Central memory CD4-positive, alpha-beta T cell (primary cell): ENCODE results near the gene RAB3IL1.

Experiments used
- DNase-seq: peaks from one replicate; pipeline ENCODE4 v3.0.0; 2022

RAB3IL1 gene

DNA sequence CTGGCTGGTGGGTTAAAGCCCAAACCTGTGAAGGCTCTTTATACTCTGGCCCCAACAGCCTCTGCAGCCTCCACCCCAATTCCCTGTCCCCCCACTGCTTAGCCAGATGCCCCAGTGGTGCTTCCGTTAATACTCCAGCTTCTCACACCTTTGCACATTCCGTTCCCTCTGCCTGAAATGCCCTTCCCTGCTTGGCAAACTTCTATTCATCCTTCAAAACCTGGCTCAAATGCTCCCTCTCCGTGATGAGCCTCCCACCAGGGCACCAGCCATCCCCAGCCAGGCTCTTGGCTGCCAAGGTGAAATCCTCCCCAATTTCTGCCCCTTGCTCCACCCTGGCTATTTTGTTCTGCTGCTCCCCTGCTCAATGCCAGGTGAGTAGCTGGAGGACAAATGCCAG is 13.5 kb downstream of the RAB3IL1 start:
- no peak for DNase-seq

GRCh38 chr11:61902313-61902712 is 15.1 kb downstream of the RAB3IL1 start:
- DNase-seq: no peak

- no peak for DNase-seq
These were observed 16.0 kb downstream of the RAB3IL1 start for GRCh38 chr11:61901397-61901796.

DNA sequence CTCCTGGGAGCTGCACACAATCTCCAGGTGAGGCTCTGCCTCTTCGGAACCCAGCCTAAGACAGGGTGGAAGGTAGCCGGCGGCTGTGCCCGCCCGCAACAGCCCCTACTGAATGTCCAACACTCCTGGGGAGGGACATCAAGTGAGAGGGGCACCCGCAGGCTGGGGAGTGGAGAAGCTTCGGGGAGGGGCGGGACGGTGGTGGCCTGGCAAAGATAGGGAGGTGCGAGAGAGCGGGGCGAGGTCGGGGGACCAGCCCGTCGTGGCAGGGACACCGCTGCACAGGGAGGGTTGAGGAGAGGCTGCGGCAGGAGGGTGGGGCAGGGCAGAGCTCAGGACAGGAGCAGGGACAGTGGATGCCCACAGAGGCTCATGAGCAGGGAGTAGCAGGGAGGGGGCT is 17.1 kb downstream of the RAB3IL1 start:
- no peak for DNase-seq

DNA sequence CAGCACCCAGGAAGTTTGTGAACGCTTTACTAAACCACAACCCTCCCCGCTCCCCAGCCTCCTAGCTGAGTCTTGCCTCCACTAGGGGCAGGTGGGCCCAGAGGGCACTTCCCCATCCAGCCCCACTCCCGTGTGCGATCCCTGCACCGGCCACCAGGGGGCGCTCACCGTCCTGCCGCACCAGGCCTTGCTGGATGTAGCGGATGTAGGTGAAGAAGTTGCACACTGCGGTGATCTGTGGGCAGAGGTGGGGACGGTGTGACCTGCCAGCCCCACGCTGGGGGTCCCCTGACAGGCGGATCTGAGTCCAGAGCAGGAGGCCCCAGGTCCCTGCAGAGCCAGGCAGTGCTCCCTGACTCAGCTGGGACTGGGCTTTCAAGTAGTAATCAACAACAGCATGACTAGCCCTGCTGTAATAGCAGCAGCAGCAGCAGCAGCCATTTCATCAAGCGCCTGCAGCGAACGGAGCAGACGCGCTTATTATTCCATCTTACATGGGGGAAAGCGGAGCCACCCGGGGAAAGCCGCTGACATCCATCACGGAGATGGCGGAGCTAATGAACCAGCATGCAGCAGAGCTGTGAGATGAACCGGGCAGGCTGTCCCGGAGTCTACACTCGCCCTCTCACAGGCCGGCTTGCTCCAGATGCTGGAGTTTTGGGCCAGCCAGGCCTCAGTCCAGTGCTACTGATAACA is 18.1 kb downstream of the RAB3IL1 start:
- DNase-seq: peak; percentile 89

- DNase-seq: no peak
These were observed 19.2 kb downstream of the RAB3IL1 start for GRCh38 chr11:61898247-61898582.

DNA sequence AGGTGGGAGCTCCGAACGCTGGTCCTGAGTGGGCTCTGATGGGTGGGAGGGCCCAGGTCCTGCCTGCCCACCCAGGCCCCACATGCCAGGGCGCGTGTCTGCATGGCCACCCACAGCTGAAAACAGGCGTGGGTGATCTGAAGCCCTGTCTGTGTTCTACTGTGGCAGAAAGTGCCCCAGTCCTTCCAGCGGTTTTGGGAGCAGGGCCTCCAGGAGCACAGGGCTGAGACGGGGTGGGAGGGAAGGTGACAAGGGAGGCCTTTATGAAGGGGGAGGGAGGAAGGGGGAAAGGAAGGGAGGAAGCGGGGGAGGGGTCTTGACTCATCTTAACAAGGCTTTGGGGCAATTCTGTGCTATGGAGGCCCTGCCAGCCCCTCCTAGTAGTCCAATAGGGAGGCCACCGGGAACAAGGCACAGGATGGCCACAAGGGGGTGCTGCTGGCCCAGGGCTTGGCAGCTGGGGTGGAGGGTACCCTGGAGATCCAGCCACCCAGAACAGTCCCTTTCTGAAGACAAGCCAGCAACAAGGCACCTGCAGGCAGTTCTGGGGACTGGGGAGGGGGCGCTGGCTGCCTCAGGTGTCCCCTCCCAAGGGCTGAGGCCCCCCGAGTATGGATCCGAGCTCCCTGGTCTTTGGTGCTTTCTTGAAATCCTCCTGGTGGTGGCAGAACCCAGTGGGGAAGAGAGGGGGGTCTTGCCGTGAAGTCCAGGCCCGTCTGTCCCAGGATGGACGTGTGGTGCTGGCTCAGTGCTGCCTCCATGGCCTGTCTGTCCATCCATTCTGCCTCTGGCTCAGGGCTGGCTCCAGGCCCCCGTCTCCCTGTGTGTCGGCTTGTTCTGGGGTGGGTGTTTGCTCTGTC is 19.7 kb downstream of the RAB3IL1 start:
- peak; percentile 69 for DNase-seq

DNA sequence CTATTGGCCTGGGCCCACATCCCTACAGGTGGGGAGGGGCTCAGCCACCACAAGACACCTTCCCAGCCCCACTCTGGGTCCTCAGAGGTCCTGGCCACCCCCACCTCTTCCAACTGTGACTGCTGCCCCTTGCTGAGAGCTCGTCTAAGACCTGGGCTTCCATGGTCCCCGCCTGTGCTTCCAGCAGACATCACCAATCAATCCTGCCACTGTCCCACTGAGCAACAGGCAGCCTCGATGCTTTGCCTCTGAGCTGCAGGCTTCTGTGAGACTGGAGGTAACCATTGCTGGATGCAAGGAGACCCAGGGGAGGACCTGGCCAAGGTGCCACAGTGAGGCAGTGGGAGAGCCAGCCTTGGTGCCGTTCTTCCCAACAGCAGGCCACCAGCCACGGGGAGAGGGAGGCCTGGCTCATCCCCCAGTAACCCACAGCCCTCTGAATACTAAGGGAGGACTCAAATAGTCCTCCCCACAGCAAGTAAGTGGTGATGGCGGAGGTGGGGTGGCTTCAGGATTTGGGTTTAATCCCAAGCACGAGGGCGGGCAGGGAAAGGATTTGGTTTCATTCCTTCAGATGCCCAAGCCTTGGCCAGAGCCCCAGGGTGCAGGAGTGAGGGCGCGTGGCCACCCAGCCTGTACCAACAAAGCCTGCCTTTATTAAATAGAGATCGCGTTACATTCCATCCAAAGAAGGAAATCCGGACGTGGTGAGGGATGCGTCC is 20.5 kb downstream of the RAB3IL1 start:
- no peak for DNase-seq

DNA sequence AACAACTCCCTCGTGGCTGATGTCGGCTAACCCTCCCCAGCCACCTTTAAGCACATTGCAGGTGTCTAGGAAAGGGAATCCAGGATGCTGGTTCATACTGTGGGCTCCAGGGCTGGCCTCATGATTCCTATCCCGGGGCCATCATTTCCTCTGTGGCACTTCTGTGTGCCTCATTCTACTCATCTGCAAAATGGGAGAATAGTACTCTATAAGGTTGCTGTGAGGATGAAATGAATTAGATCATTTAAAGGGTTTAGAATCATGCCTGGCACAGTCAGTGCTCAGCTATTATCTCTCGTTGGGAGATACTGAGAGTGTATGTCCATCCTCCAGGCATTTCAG is 21.7 kb downstream of the RAB3IL1 start:
- no peak for DNase-seq

DNA sequence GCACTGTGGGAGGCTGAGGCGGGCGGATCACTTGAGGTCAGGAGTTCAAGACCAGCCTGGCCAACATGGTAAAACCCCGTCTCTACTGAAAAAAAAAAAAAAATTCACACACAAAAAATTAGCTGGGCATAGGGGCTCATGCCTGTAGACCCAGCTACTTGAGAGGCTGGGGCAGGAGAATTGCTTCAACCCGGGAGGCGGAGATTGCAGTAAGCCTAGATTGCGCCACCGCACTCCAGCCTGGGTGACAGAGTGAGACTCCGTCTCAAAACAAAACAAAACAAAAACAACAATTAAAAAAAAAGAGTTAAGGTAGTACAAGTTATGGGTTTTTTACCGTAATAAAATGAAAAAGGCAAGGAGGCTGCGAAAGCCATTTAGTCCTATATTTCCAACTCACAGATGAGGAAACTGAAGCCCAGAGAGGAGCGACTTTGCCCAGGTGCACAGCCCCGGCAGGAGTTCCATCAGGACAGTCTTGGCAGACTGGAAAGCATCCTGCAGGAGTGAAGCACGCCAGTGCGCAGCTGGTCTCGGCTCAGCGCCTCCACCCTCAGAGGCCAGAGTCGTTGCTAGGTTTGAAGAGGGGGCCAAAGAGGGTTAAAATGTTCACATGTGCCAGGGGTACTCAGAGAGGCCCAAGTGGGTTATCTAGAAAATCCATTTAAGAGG is 22.2 kb downstream of the RAB3IL1 start:
- DNase-seq: no peak

DNA sequence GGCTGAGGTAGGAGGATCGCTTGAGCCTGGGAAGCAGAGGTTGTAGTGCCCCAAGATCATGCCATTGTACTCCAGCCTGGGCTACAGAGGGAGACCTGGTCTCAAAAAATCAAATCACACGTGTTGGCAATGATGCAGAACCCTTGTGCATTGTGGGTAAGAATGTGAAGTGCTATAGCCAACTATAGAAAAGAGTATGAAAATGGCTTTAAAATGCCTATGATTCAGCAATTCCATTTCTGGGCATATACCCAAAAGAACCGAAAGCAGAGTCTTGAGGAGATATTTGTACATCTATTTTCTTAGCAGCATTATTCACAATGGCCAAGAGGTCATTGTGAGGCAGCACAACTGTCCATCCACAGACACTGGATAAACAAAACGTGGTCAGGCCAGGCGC is 23.4 kb downstream of the RAB3IL1 start:
- no peak for DNase-seq

DNA sequence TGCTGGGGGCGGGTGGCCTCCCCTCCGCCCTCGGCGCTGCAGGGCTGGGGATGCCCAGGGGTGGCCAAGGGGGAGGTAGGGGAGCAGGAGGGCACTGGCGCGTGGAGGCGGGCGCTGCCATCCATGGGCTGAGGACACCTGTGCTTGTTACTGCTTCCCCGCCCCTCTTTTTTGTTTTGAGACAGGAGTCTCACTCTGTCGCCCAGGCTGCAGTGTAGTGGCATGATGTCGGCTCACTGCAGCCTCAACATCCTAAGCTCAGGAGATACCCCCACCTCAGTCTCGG is 25.3 kb downstream of the RAB3IL1 start:
- no peak for DNase-seq

GRCh38 chr11:61891331-61892084 is 25.9 kb downstream of the RAB3IL1 start, which contains the start of gene FADS3:
Gene FADS3 (minus strand): TSS chr11:61891545. CDS start chr11:61891381, 164 bp downstream.
- DNase-seq: peak; percentile 64

- DNase-seq: peak; percentile 23
These were observed 26.6 kb downstream of the RAB3IL1 start for GRCh38 chr11:61890529-61891330.

DNA sequence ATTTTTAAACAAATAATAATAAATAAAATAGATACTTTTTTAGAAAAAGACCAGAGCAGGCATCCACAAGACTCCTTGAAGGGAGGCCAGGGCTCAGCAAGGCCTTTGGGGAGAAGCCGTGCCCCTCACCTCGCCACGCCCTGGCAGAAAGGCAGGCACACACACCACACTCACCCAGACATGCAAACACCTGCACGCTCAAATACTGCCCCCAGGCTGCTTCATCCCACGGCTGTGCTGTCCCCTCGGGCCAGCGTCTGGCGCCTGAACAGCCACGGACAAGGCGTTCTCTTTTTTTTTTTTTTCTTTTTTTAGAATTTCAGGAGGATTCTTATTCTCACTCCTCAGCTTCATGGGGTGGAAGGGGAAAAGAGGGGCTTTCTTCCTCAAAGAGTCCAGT is 27.5 kb downstream of the RAB3IL1 start:
- no peak for DNase-seq

GRCh38 chr11:61888590-61888989 is 28.8 kb downstream of the RAB3IL1 start:
- no peak for DNase-seq

GRCh38 chr11:61887839-61888494 is 29.4 kb downstream of the RAB3IL1 start:
- DNase-seq: no peak

DNA sequence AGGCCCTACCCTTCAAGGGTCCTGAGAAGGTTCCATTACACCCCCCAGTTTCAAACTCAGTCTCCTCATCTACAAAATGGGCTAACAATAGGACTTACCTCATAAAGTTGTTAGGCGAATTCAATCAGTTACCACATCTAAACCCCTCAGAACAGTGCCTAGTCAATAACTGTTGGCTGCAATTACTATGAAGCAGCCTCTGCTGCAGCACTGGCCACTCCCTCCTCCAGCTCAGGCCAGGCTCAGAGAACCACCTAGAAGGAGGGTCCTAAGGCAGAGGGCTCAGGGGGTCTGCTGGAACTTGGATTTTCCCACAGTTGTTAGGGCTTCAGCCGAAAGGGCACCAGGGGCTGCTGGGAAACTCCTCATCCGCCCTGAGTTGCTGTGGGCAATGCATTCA is 30.7 kb downstream of the RAB3IL1 start:
- no peak for DNase-seq

DNA sequence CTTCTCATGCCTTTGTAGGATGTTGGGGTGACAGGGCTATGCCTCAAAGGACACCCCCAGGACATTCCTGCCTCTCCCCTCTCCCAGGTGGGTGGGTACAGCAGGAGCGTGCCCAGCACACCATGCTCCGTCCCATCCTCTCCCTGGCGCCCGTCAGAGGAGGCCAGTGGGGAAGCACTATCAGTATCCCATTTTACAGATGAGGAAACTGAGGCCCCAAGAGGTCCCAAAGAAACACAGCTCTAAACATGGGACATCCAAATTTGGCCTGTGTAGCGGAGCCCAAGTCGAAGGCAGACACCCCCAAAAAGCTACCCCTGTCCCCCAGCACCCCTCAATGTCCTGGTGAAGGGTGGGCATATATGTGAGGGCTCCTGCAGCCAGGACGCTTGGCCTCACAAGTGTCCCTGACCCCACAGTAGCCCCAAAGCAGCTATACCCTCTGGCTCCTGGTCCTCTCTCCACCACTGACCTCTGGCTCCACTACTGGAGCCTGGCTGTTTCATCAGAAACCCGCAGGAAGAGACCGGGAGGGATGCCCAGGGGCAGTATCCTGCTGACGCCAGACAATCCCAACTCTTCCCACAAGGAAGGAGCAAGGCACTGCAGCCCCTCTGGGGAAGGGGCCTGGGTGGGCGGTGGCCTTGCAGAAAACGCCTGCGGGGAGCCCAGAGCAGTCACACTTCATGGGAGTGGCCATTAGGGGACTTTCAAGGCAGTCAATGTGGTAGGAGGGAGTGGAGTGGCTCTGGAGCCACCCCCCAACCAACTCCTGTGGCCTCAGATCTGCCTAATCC is 31.4 kb downstream of the RAB3IL1 start:
- no peak for DNase-seq

DNA sequence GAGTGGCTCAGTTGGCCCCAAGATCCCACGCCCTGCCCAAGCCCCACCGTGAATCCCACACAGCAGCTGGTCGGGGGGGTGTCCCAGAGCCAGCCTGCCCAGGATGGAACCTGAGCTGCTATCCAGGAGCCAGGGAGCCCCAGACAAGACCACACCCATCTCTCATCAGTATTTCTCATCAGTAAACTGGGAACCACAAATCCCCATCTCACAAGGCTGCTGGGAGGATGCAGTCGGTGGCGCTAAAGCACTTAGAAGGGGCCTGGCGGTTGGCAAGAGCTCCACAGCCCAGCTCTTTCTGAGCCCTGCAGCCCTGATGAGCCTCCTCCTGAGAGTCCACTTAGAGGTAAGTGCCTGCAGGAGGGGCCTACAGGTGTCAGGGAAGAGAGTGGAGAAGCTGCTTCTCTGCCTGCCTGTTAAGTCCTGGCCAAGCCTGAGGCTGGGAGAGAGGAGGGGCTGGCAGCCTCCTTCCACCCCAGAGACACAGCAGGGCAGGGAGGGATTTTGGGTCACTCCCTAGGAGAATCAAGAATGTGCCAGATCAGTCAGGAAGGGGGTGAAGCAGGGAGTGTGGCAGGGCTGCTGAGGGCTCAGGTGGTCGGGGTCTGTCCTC is 32.1 kb downstream of the RAB3IL1 start:
- no peak for DNase-seq
